Common myeloid progenitor, CD34-positive (primary cell): ENCODE data around the gene P4HTM.
A peak's percentile ranks its signal among the peaks of the same experiment; 100 is the strongest.

Experiments
- CTCF ChIA-PET: fragments of 350-600 bp; sonication (Branson Sonifier 250); formaldehyde crosslinking; loops from one replicate; lab custom pipeline; 2021; ENCODE audit warnings: antibody characterized with exemption; lab: Charles Lee
- POLR2A ChIA-PET: fragments of 350-600 bp; sonication (Branson Sonifier 250); formaldehyde crosslinking; loops from one replicate; lab custom pipeline; 2021; ENCODE audit warnings: antibody characterized with exemption; lab: Charles Lee
- DNase-seq, 3 donors: peaks; one replicate each; pipeline versions ENCODE4 v3.0.0 to v3.0.0-alpha.2; 2013
- H3K27ac ChIP-seq, 2 experiments: 1 replicate in 1 of 2; 2 replicates in 1 of 2; pipeline ENCODE4 v1.7.0; 2013; ENCODE audit warnings: inconsistent platforms in 2 of 2, low read length in 2 of 2, mild to moderate bottlenecking in 2 of 2, low read depth in 1 of 2, moderate library complexity in 1 of 2; ENCODE audit not compliant: severe bottlenecking in 2 of 2, insufficient read depth in 1 of 2, poor library complexity in 1 of 2
- H3K27me3 ChIP-seq, 5 experiments: replicated peaks in 2 of 5; 1 replicate in 3 of 5; 2 replicates in 2 of 5; pipeline versions ENCODE4 v1.6.1 to v1.7.0; 2013; ENCODE audit warnings: low read length in 4 of 5, mild to moderate bottlenecking in 2 of 5, moderate library complexity in 2 of 5, inconsistent platforms in 1 of 5; ENCODE audit not compliant: insufficient read depth in 5 of 5, control insufficient read depth in 4 of 5
- H3K36me3 ChIP-seq, 4 experiments: 1 replicate in 2 of 4; 2 replicates in 2 of 4; pipeline versions ENCODE4 v1.6.1 to v1.7.0; 2013; ENCODE audit warnings: low read length in 3 of 4, control low read depth in 1 of 4, mild to moderate bottlenecking in 1 of 4; ENCODE audit not compliant: control insufficient read depth in 4 of 4, insufficient read depth in 4 of 4
- H3K4me1 ChIP-seq, 4 experiments: 1 replicate in 3 of 4; 2 replicates in 1 of 4; pipeline versions ENCODE4 v1.6.1 to v1.7.1; 2013; ENCODE audit warnings: low read length in 3 of 4, mild to moderate bottlenecking in 3 of 4, control low read depth in 1 of 4, inconsistent platforms in 1 of 4, moderate library complexity in 1 of 4; ENCODE audit not compliant: control insufficient read depth in 4 of 4, insufficient read depth in 4 of 4; ENCODE audit errors: control extremely low read depth in 1 of 4
- H3K4me3 ChIP-seq, 7 experiments: 1 replicate in 4 of 7; 2 replicates in 3 of 7; pipeline versions ENCODE4 v1.5.1 to v1.7.0; 2013; ENCODE audit warnings: mild to moderate bottlenecking in 7 of 7, low read length in 6 of 7, moderate library complexity in 6 of 7, inconsistent platforms in 2 of 7, low read depth in 2 of 7, control low read depth in 1 of 7; ENCODE audit not compliant: insufficient read depth in 4 of 7, control insufficient read depth in 1 of 7; ENCODE audit errors: extremely low read depth in 1 of 7
- H3K9me3 ChIP-seq, 5 experiments: 1 replicate in 4 of 5; 2 replicates in 1 of 5; pipeline versions ENCODE4 v1.6.1 to v1.7.1; 2013; ENCODE audit warnings: low read length in 4 of 5, mild to moderate bottlenecking in 2 of 5, inconsistent platforms in 1 of 5, low read depth in 1 of 5, moderate library complexity in 1 of 5; ENCODE audit not compliant: control insufficient read depth in 4 of 5, insufficient read depth in 2 of 5; ENCODE audit errors: control extremely low read depth in 1 of 5
- WGBS: methylation state at CpG from one replicate; pipeline ENCODE4 v1.1.5; 2013; ENCODE audit not compliant: insufficient coverage; 5-methylcytosine and 5-hydroxymethylcytosine counted together

P4HTM gene

DNA sequence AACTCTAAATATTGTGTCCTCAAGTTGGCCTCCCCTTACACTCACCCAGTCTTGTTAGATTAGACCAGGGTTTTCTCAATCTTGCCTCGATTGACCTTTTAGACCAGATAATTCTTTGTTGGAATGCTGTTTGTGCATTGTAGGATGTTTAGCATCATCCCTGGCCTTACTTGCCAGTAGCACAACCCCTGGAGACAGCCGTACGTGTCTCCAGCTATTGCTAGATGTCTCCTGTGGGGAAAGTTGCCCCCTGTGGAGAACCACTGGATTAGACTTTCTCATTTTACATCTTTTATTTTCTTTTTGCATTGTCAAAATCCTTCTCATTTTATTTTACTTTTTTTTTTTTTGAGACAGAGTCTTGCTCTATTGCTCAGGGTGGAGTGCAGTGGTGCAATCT, 19.4 kb downstream of the P4HTM start:
- H3K27me3 ChIP-seq: no peaks in the 10 kb centered on the region
- DNase-seq: no peak
- CTCF ChIA-PET: interaction anchor here (0.7 to 19.2 kb wide), 5 partner anchors 9 to 170 kb away, joined by 3 to 386 read pairs (median 5); partner anchors contain the start of genes DALRD3, NDUFAF3, P4HTM and QRICH1
- WGBS: no CpG with 5 or more reads among the region's 3 CpGs
- H3K27ac ChIP-seq: no peak overlapping the region
- peaks cover 1 to 23% (median 23%) of the 10 kb centered on the region in 4 experiments for H3K4me1 ChIP-seq
- H3K4me3 ChIP-seq: no peak overlapping the region
- no peaks in the 10 kb centered on the region for H3K9me3 ChIP-seq
- POLR2A ChIA-PET: interaction anchor here (0.9 to 4.4 kb wide), 2 partner anchors 12 to 19 kb away, joined by 4 to 69 read pairs; partner anchors contain the start of gene P4HTM
- H3K36me3 ChIP-seq: peaks cover 3 to 40% (median 32%) of the 10 kb centered on the region in 4 experiments

DNA sequence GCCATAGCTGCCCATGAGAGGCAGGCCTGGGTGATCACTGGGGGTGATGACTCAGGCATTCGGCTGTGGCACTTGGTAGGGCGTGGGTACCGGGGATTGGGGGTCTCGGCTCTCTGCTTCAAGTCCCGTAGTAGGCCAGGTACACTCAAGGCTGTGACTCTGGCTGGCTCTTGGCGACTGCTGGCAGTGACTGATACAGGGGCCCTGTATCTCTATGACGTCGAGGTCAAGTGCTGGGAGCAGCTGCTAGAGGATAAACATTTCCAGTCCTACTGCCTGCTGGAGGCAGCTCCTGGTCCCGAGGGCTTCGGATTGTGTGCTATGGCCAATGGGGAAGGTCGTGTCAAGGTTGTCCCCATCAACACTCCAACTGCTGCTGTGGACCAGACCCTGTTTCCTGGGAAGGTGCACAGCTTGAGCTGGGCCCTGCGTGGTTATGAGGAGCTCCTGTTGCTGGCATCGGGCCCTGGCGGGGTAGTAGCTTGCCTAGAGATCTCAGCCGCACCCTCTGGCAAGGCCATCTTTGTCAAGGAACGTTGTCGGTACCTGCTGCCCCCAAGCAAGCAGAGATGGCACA, 22.5 kb downstream of the P4HTM start:
- Histone ChIP-seq H3K9me3 (no peaks in the 10 kb centered on the region), H3K27me3 (no peaks in the 10 kb centered on the region), H3K27ac (no peak overlapping the region), H3K4me3 (no peak overlapping the region), H3K4me1 (peaks cover 0 to 17% (median 16%) of the 10 kb centered on the region in 4 experiments), H3K36me3 (peaks cover 3 to 63% (median 52%) of the 10 kb centered on the region in 4 experiments)
- 94% methylated on average over 16 of the region's 17 CpGs for WGBS
- ChIA-PET CTCF (interaction anchor here (0.9 to 19.2 kb wide), 6 partner anchors 9 to 120 kb away, joined by 3 to 386 read pairs (median 8); partner anchors contain the start of genes IMPDH2, NDUFAF3 and P4HTM), POLR2A (interaction anchor here (1.2 to 2.0 kb wide), 5 partner anchors 9 to 26 kb away, joined by 3 to 7 read pairs (median 4); partner anchors contain the start of genes NDUFAF3 and P4HTM)
- DNase-seq: no peak

DNA sequence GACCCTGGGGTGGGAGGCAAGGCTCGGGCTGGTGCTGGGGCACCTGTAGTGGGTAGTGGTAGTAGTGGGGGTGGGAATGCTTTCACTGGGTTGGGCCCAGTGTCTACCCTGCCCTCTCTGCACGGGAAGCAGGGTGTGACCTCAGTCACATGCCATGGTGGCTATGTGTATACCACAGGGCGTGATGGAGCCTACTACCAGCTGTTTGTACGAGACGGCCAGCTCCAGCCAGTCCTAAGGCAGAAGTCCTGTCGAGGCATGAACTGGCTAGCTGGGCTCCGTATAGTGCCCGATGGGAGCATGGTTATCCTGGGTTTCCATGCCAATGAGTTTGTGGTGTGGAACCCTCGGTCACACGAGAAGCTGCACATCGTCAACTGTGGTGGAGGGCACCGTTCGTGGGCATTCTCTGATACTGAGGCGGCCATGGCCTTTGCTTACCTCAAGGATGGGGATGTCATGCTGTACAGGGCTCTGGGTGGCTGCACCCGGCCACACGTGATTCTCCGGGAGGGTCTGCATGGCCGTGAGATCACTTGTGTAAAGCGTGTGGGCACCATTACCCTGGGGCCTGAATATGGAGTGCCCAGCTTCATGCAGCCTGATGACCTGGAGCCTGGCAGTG, 23.2 kb downstream of the P4HTM start:
- peaks cover 0 to 18% (median 14%) of the 10 kb centered on the region in 4 experiments for H3K4me1 ChIP-seq
- H3K27ac ChIP-seq: no peak overlapping the region
- no peak overlapping the region for H3K4me3 ChIP-seq
- H3K36me3 ChIP-seq: peaks cover 3 to 63% (median 52%) of the 10 kb centered on the region in 4 experiments
- ChIA-PET CTCF (interaction anchor here (0.5 to 19.2 kb wide), 10 partner anchors 6 to 475 kb away, joined by 3 to 386 read pairs (median 5); partner anchors contain the start of genes NDUFAF3, P4HTM and WDR6), POLR2A (interaction anchor here (1.2 to 2.0 kb wide), 5 partner anchors 9 to 27 kb away, joined by 3 to 4 read pairs (median 3); partner anchors contain the start of gene P4HTM)
- WGBS: 94% methylated on average over 19 of the region's 19 CpGs
- H3K9me3 ChIP-seq: no peaks in the 10 kb centered on the region
- DNase-seq: no peak
- no peaks in the 10 kb centered on the region for H3K27me3 ChIP-seq

DNA sequence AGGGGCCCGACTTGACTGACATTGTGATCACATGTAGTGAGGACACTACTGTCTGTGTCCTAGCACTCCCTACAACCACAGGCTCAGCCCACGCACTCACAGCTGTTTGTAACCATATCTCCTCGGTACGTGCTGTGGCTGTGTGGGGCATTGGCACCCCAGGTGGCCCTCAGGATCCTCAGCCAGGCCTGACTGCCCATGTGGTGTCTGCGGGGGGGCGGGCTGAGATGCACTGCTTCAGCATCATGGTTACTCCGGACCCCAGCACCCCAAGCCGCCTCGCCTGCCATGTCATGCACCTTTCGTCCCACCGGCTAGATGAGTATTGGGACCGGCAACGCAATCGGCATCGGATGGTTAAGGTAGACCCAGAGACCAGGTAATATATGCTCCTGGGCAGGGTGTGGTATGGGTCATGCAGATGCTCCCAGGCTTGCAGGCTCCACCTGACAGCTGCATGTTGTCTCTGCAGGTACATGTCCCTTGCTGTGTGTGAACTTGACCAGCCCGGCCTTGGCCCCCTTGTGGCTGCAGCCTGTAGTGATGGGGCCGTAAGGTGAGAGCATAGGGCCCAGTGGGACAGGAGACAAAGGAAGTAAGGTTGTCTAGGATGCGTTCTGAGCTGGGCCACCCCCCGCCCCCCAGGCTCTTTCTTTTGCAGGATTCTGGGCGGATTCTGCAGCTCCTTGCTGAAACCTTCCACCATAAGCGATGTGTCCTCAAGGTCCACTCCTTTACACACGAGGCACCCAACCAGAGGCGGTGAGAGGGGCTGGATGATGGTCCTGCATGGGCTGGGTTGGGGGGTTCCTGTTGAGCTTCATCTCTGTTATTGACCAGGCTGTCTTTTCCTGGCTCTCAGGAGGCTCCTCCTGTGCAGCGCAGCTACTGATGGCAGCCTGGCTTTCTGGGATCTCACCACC, 24.0 kb downstream of the P4HTM start:
- WGBS: 94% methylated on average over 21 of the region's 24 CpGs
- no peak overlapping the region for H3K27ac ChIP-seq
- H3K4me3 ChIP-seq: no peak overlapping the region
- peaks cover 0 to 18% (median 15%) of the 10 kb centered on the region in 4 experiments for H3K4me1 ChIP-seq
- CTCF ChIA-PET: interaction anchor here (0.5 to 19.2 kb wide), 9 partner anchors 7 to 475 kb away, joined by 3 to 386 read pairs (median 5); partner anchors contain the start of genes IMPDH2, NDUFAF3, P4HTM and WDR6
- POLR2A ChIA-PET: interaction anchor here (1.2 to 2.0 kb wide), 5 partner anchors 10 to 28 kb away, joined by 3 to 4 read pairs (median 3); partner anchors contain the start of gene P4HTM
- H3K36me3 ChIP-seq: peaks cover 3 to 63% (median 52%) of the 10 kb centered on the region in 4 experiments
- H3K9me3 ChIP-seq: no peaks in the 10 kb centered on the region
- no peaks in the 10 kb centered on the region for H3K27me3 ChIP-seq
- DNase-seq: peak; percentile 50 to 64 (median 61)

DNA sequence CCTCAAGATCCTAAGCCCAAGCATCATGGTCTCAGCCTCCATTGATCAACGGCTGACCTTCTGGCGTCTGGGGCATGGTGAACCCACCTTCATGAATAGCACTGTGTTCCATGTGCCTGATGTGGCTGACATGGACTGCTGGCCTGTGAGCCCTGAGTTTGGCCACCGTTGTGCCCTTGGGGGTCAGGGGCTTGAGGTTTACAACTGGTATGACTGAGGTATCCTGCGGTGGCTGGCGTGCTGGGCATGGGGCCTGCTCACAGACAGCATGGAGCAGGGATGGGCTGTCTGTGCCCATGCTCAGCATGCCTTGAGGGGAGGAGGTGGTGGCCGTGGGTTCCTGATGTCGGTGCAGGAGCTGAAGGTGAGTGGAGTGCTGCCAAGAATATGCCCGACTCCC, 25.0 kb downstream of the P4HTM start:
- Histone ChIP-seq H3K4me3 (no peak overlapping the region), H3K27ac (no peak overlapping the region), H3K9me3 (no peaks in the 10 kb centered on the region), H3K4me1 (peaks cover 4 to 29% (median 25%) of the 10 kb centered on the region in 4 experiments), H3K27me3 (no peaks in the 10 kb centered on the region), H3K36me3 (peaks cover 3 to 57% (median 50%) of the 10 kb centered on the region in 4 experiments)
- CTCF ChIA-PET: interaction anchor here (1.4 to 19.2 kb wide), 4 partner anchors 8 to 45 kb away, joined by 5 to 386 read pairs (median 54); partner anchors contain the start of genes P4HTM and WDR6
- POLR2A ChIA-PET: no interaction called here
- WGBS: 99% methylated on average over 7 of the region's 8 CpGs
- no peak for DNase-seq

DNA sequence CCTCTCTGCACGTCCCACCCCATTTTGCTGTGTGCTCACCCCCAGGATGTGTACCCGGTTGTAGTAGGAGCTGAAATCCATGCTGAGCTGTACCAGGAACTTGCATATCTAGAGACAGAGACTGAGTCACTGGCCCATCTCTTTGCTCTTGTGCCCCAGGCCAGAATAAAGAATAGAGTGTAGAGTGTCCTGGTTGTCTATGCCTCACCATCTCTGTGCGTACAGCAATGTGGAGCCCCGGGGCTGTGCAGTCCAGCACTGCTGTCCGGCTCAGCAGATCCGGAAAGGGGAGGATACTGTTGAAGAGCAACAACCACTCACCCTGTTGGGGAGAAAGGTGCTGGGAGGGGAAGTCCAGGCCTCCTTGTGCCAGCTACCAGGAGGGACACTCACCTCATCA, 25.7 kb downstream of the P4HTM start:
- DNase-seq: no peak
- POLR2A ChIA-PET: no interaction called here
- Histone ChIP-seq H3K9me3 (no peaks in the 10 kb centered on the region), H3K4me1 (peaks cover 6 to 34% (median 32%) of the 10 kb centered on the region in 4 experiments), H3K27me3 (no peaks in the 10 kb centered on the region), H3K36me3 (peaks cover 3 to 57% (median 50%) of the 10 kb centered on the region in 4 experiments), H3K27ac (no peak overlapping the region), H3K4me3 (no peak overlapping the region)
- CTCF ChIA-PET: interaction anchor here (4.2 to 19.2 kb wide), 3 partner anchors 9 to 25 kb away, joined by 14 to 386 read pairs (median 94); partner anchors contain the start of genes P4HTM and WDR6
- 92% methylated on average over 5 of the region's 6 CpGs for WGBS
